PC-9 (cell line): Measurements from ENCODE around the gene HADH.

Experiments used
- CTCF ChIP-seq: fragments of 200-600 bp; sonication (generic); conservative IDR thresholded peaks from 2 replicates; pipeline ENCODE4 v1.6.1; 2017; ENCODE audit warnings: mixed run types, antibody characterized with exemption, mild to moderate bottlenecking, moderate library complexity
- EZH2 ChIP-seq: fragments of 200-600 bp; sonication (generic); IDR thresholded peaks from 2 replicates; pipeline ENCODE4 v1.8.0; 2017; ENCODE audit warnings: antibody characterized with exemption, low read depth

GRCh38 chr4:107966903-107967302 is 22.8 kb upstream of the HADH start:
- TF ChIP-seq CTCF (no peak), EZH2 (no peak)
